Breast epithelium (tissue), 4 donors: ENCODE data around the gene NOL4L. TPM values are rescaled to one million over a fixed set of nuclear protein-coding genes. Genes with fewer than 3 reads are reported as not detected.
A peak's percentile ranks its signal among the peaks of the same experiment; 100 is the strongest.

ENCODE experiments used
- DNase-seq, 2 donors: peaks; one replicate each; pipeline ENCODE4 v3.0.0-alpha.2; 2019; ENCODE audit warnings: low spot score in 2 of 2
- H3K27ac ChIP-seq, 2 donors: fragments of 200-600 bp; sonication (generic) in 1 of 2; one replicate each; pipeline ENCODE4 v1.5.1; 2016 to 2019; ENCODE audit warnings: mild to moderate bottlenecking in 1 of 2
- H3K27me3 ChIP-seq, 2 donors: fragments of 200-600 bp; sonication (generic) in 1 of 2; one replicate each; pipeline versions ENCODE4 v1.5.1 to v1.6.0; 2017 to 2019; ENCODE audit warnings: control low read depth in 1 of 2, mild to moderate bottlenecking in 1 of 2
- H3K36me3 ChIP-seq: fragments of 200-600 bp; one replicate; pipeline ENCODE4 v1.5.1; 2019
- H3K4me1 ChIP-seq, 2 donors: fragments of 200-600 bp; sonication (generic); one replicate each; pipeline ENCODE4 v1.5.1; 2016 to 2019; ENCODE audit warnings: control low read depth in 1 of 2
- H3K4me3 ChIP-seq, 3 donors: fragments of 200-600 bp; sonication (generic); 1 replicate in 2 of 3; 2 replicates in 1 of 3; pipeline ENCODE4 v1.5.1; 2016 to 2019; ENCODE audit warnings: mild to moderate bottlenecking in 3 of 3, moderate library complexity in 2 of 3
- H3K9me3 ChIP-seq, 2 donors: fragments of 200-600 bp; sonication (generic) in 1 of 2; one replicate each; pipeline ENCODE4 v1.5.1; 2016 to 2019; ENCODE audit warnings: control low read depth in 1 of 2
- CTCF ChIP-seq, 3 donors: fragments of 450-650 bp; IDR thresholded peaks; one replicate each; pipeline ENCODE4 v1.5.1; 2016 to 2017; ENCODE audit warnings: antibody characterized with exemption in 3 of 3, mild to moderate bottlenecking in 3 of 3, moderate library complexity in 3 of 3
- POLR2A ChIP-seq: fragments of 450-650 bp; IDR thresholded peaks from one replicate; pipeline ENCODE4 v1.6.1; 2016; ENCODE audit warnings: antibody characterized with exemption, mild to moderate bottlenecking, moderate library complexity
- POLR2AphosphoS5 ChIP-seq, 3 donors: sonication (generic); formaldehyde crosslinking; IDR thresholded peaks; one replicate each; pipeline ENCODE4 v1.6.1; 2017; ENCODE audit warnings: antibody characterized with exemption in 3 of 3
- intact Hi-C: fragments of 100-400 bp; cut with DNase I; formaldehyde crosslinking; loops from one replicate; pipeline ENCODE4 v1.15.1; 2023; ENCODE audit warnings: low total_unique reads
- total RNA-seq, 3 donors: library from RNA; depleted of rRNA; stranded (reverse); fragments of >200 nt; gene quantifications; one replicate each; pipeline ENCODE4 v1.1.0, GENCODE V29; 2016

The NOL4L gene
- total RNA-seq, 3 donors from 2014 or later = 3.7 to 18.4 (median 15.8) TPM

GRCh38 chr20:32446301-32447100 lies 138.6 kb downstream of the NOL4L start:
- intact Hi-C loops = no loop called here
- no peaks in the 10 kb centered on the region for H3K9me3 ChIP-seq
- no peaks in the 10 kb centered on the region for H3K36me3 ChIP-seq
- TF ChIP-seq CTCF (IDR thresholded peaks at IDR 0.05) (no peak), POLR2A (no peak), POLR2AphosphoS5 (IDR thresholded peaks at IDR 0.05) (no peak)
- H3K27ac ChIP-seq = peak overlapping the region; percentile 58
- H3K4me3 ChIP-seq = no peak overlapping the region
- peaks cover 0 to 20% of the 10 kb centered on the region in 2 donors for H3K4me1 ChIP-seq
- H3K27me3 ChIP-seq = no peaks in the 10 kb centered on the region
- DNase-seq = no peak

GRCh38 chr20:32445539-32446273 lies 139.4 kb downstream of the NOL4L start:
- DNase-seq = no peak
- peaks cover 0 to 20% of the 10 kb centered on the region in 2 donors for H3K4me1 ChIP-seq
- TF ChIP-seq CTCF (IDR thresholded peaks at IDR 0.05) = no peak
- TF ChIP-seq POLR2A = no peak
- TF ChIP-seq POLR2AphosphoS5 (IDR thresholded peaks at IDR 0.05) = no peak

DNA sequence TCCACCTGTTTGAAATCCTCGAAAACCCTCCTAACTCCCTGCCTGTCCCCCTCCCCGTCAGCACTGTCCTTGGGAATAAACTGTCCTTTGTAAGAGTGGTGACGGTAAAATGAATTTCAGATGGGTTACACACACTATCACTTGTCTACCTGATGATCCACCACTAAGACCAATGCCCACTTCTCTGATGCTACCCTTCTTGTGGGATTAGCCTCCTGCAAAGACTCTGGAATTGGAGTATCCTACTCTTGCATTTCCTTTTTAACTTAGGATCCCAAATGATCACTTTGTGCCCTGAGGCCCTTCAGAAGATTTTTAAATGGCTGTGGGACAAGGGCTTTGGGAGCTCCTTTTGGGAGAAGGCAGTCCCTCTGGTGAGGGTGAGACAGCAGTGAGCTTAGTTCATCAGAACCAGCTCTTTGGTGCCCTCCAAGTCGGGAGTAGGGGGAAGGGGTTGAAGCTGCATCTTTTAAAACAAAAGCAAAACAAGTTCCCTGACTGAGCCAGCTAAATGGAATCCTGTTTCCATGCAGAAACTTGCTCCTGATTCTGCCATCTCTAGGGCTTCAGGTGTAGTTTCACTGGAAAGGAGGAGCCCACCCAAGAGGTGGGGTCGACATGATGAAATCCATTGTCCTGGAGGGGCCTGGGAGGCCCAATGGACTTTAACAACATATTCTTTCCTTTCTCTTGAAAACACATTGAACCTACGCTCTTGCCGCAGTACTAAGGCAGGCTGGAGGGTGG lies 140.5 kb downstream of the NOL4L start:
- H3K9me3 ChIP-seq = no peaks in the 10 kb centered on the region
- TF ChIP-seq POLR2AphosphoS5 (IDR thresholded peaks at IDR 0.05) (no peak), CTCF (IDR thresholded peaks at IDR 0.05) (no peak), POLR2A (no peak)
- intact Hi-C loops = no loop called here
- no peaks in the 10 kb centered on the region for H3K36me3 ChIP-seq
- no peak for DNase-seq
- H3K4me1 ChIP-seq = peaks cover 0 to 20% of the 10 kb centered on the region in 2 donors
- H3K27ac ChIP-seq = peak overlapping the region in 1 of 2 donors; percentile 58
- H3K27me3 ChIP-seq = no peaks in the 10 kb centered on the region
- no peak overlapping the region for H3K4me3 ChIP-seq

More at GRCh38 chr20:32445539-32446273, 139.4 kb downstream of the NOL4L start:
- intact Hi-C loops = no loop called here
- Histone ChIP-seq H3K36me3 (no peaks in the 10 kb centered on the region), H3K27ac (peak overlapping the region; percentile 41 to 58), H3K4me3 (no peak overlapping the region), H3K9me3 (no peaks in the 10 kb centered on the region), H3K27me3 (no peaks in the 10 kb centered on the region)

DNA sequence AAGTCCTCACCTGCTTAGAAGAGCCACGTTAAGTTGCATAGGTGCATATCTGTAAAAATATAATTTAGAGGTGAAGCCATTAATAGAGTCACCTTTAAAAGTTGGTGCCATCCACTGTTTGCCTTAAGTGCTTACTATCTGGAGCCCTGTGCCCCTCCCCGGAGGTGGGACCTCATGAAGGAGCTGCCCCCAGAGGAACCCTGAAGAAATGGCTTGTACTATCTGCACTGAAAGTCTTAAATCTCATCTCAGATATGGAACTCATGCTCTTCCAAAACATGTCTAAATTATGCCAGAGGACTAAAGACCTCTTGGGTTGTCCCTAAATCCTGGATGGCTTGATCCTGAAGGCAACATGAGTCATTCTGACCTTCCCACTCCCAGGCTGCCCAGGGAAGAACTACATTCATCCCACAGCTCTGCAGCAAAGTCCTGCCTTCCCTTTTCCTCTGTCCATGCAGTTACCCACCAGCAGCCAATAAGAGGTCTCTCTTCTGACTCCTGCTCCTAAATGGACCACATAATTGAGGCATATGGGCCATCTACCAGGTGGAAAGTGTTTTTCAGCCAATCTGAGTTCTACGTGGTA lies 141.7 kb downstream of the NOL4L start:
- Histone ChIP-seq H3K27me3 (no peaks in the 10 kb centered on the region), H3K4me3 (no peak overlapping the region), H3K9me3 (no peaks in the 10 kb centered on the region), H3K4me1 (peaks cover 0 to 20% of the 10 kb centered on the region in 2 donors), H3K36me3 (no peaks in the 10 kb centered on the region), H3K27ac (no peak overlapping the region)
- TF ChIP-seq CTCF (IDR thresholded peaks at IDR 0.05) (no peak), POLR2A (no peak), POLR2AphosphoS5 (IDR thresholded peaks at IDR 0.05) (no peak)
- DNase-seq = no peak
- intact Hi-C loops = no loop called here
